ENCODE data around the gene BTNL3.

Gene BTNL3

DNA sequence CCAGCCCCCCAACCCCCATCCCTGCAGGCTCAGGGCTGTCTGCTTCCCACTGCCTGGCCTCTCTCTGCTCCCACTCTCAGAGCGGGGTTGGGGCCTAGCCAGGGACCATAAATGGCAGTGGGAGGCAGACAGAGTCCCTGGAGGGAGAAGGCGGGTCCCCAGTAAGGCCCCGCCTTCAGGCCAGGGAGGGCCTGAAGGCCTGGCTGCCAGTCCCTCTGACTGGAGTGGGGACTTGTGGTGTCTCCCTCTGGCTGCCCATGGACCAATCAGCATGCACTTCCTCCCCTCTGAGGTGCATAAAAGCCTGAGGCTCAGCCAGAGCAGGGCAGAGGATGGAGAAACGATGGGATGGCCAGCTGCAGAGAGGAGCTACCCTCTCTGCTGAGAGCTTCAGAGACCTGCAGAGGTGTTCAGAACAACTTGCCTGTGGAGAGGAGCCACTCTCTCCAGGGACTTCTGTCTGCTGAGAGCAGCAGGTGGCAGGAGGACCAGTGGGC is 48.8 kb downstream of the BTNL3 start:
- H3K4me3 ChIP-seq (ENCODE audit: low read length), result no peak overlapping the region
- TF ChIP-seq, protein P1, sequence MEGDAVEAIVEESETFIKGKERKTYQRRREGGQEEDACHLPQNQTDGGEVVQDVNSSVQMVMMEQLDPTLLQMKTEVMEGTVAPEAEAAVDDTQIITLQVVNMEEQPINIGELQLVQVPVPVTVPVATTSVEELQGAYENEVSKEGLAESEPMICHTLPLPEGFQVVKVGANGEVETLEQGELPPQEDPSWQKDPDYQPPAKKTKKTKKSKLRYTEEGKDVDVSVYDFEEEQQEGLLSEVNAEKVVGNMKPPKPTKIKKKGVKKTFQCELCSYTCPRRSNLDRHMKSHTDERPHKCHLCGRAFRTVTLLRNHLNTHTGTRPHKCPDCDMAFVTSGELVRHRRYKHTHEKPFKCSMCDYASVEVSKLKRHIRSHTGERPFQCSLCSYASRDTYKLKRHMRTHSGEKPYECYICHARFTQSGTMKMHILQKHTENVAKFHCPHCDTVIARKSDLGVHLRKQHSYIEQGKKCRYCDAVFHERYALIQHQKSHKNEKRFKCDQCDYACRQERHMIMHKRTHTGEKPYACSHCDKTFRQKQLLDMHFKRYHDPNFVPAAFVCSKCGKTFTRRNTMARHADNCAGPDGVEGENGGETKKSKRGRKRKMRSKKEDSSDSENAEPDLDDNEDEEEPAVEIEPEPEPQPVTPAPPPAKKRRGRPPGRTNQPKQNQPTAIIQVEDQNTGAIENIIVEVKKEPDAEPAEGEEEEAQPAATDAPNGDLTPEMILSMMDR (conservative IDR thresholded peaks at IDR 0.05; ENCODE audit: low read depth, low read length), result no peak
- no peak for DNase-seq (ENCODE audit: low read depth)

DNA sequence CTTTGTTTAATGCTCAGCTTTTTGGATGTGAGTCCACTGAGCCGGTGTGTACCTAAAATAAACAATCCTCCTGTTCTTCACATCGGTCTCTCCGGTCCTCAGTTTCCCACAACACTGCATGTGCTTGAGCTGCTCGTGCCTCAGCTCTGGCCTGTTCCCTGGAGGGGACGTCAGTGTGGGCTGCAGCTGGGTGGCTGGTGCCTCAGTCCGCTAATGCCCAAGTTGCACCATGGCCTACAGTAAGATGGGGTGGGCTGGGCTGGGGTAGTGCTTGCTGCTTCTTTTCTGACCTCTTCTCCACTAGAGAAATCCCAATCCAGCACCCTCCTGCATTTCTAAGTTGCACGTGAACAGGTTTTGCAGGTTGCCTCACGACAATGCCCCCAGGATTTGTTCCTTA is 50.8 kb downstream of the BTNL3 start:
- DNase-seq (ENCODE audit: low read depth), result no peak
- TF ChIP-seq, protein P1 (conservative IDR thresholded peaks at IDR 0.05; ENCODE audit: low read depth, low read length), result no peak
- H3K4me3 ChIP-seq (ENCODE audit: low read length), result no peak overlapping the region

DNA sequence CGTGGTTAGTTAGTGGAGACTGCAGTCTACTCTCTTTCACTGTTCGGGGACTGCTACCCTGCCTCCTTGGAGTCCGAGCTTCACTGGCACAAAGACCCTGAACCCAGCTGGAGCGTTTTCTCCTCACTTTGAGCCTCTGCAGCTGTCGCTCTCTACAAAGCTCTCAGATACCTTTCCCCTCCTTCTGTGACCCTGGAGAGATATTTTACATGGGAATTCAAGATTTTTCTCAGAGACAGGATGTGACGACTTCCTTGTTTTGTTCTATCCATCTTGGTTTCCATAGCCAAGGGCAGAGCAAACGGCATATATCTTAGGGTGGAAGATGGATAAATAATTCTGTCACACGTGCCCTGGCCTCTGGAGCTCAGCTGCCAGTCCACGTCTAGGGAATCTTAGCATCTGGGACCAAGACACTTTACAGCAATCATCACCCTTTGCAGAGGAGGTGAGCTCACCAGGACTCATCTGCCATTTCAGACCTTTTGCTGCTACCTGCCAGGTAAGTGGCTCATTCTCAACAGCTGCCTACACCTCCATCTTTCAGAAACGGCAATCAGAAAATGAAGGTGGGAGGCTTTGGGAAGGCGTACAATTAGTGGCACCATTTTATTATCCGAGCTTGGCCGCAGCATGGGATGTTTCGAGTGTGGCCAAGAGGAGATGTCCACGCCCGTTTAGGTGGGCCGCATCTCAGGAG is 51.4 kb downstream of the BTNL3 start, which contains the start of gene BTNL9:
Gene BTNL9 (plus strand): TSS at position 336 of the 700 bp plus-strand sequence. CDS start 5,224 bp downstream, outside the sequence.
- TF ChIP-seq, protein P1 (conservative IDR thresholded peaks at IDR 0.05; ENCODE audit: low read depth, low read length), result no peak
- H3K4me3 ChIP-seq (ENCODE audit: low read length), result no peak within 1 kb of the TSS
- DNase-seq (ENCODE audit: low read depth), result no peak

DNA sequence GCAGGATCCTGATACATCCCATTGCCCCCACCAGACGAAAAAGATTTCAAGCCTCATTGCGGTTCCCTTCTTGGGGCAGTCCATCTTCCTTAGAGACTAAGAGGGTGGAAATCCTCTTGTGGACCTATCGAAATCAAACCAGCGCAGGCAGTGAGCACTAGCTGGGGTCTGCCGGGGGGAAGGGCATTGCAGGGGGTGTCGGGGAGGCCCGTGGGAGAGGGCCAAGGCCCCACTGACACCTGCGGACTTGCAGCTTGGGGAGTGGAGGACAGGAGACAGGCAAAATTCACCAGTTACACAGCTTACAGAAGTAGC is 51.9 kb downstream of the BTNL3 start:
- no peak overlapping the region for H3K4me3 ChIP-seq (ENCODE audit: low read length)
- DNase-seq (ENCODE audit: low read depth), result no peak
- TF ChIP-seq, protein P1 (conservative IDR thresholded peaks at IDR 0.05; ENCODE audit: low read depth, low read length), result no peak

DNA sequence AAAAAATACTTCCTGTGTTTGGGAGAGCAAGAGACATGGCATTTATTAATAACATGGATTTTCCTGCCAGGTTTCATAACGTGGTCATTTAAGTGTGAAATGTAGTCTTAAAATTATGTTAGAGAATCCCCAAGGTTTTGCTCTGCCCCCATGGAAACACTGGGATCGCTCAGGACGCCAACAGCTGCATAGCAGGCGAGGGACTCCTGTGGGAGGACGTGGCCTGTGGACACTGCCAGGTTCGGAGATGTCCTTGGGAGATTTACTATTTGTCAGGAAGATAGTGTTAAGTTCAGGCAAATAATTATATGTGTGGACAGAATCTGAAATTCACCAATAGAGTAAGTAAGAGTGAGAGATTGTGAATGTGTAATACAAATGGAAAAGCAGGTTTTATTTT is 52.4 kb downstream of the BTNL3 start:
- TF ChIP-seq, protein P1 (conservative IDR thresholded peaks at IDR 0.05; ENCODE audit: low read depth, low read length), result no peak
- DNase-seq (ENCODE audit: low read depth), result no peak
- no peak overlapping the region for H3K4me3 ChIP-seq (ENCODE audit: low read length)

DNA sequence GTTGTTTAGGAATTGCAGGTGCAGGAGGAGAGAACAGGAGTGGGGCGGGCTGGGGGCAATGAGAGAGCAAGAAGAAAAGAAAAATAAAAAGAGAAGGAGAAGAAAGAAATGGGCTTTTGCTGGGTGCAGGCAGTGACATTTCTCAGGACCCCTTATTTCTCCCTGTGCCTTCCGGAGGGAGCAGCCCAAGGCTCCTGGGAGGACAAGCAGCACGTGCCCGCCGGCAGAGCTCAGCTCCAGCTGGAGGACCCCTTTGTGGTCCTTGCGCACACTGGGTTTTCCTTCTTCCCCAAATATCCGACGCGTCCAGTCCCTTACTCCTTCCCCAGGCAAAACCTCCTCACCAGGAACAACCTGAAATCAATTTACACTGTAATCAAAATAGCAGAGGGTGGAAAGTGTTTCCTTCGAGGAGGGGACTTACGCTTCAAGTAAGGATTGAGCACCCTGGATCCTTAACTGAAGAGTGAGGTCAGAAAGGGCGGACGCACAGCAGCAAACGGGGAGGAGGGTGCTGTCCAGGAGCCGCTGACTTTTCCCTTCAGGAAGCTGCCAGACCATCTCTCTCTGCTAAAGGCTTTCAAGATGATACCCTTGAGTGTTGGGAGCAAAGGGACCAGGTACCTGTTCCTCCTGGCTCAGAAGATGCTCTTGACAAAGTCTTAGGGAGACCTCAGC is 53.5 kb downstream of the BTNL3 start:
- TF ChIP-seq, protein P1 (conservative IDR thresholded peaks at IDR 0.05; ENCODE audit: low read depth, low read length), result no peak
- no peak overlapping the region for H3K4me3 ChIP-seq (ENCODE audit: low read length)
- DNase-seq (ENCODE audit: low read depth), result no peak

DNA sequence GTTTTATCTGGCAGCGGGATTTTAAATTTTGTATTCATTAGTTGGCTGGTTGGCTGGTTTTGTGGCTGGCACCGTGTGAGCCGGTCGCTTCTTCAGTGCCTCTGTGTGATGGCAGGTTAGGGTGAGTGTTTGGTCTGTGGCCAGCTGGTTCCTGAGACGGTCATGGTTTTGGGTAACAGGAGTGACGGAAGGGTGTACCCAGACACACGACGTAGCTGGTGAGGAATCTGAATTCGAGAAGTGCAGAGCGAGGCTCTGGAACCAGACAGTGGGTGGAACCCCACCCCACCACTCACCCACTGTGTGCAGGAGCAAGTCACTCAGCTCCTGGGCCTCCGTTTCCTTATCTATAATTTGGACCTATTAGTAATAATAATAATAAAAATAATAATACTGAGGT is 54.1 kb downstream of the BTNL3 start:
- TF ChIP-seq, protein P1 (conservative IDR thresholded peaks at IDR 0.05; ENCODE audit: low read depth, low read length), result no peak
- no peak for DNase-seq (ENCODE audit: low read depth)

More for the DNA sequence above, 54.1 kb downstream of the BTNL3 start:
- no peak overlapping the region for H3K4me3 ChIP-seq (ENCODE audit: low read length)
